HG03575 (cell line): Measurements from ENCODE around the gene TAPBP.
"Not testable (repeated sequence)": the region's sequence is repeated elsewhere in the genome, so short reads cannot be mapped to it uniquely, and the experiment has no call there.

Experiments used
- ATAC-seq: cut with Tn5 transposase; IDR thresholded peaks from one replicate; pipeline ENCODE4 v1.9.1; 2021; ENCODE audit not compliant: unreplicated experiment, insufficient number of reproducible peaks, low FRiP score; ENCODE audit errors: extremely low read depth

The TAPBP gene

GRCh38 chr6:33299237-33299944 lies 14.5 kb downstream of the TAPBP start:
- no peak for ATAC-seq

GRCh38 chr6:33298773-33299236 lies 15.1 kb downstream of the TAPBP start, which contains the start of gene RGL2:
TSS of gene RGL2 (minus strand) at chr6:33298942. CDS start at chr6:33298610, 332 bp downstream.
- ATAC-seq = no peak

GRCh38 chr6:33297956-33298772 lies 15.7 kb downstream of the TAPBP start:
- ATAC-seq = no peak

GRCh38 chr6:33297406-33297955 lies 16.4 kb downstream of the TAPBP start:
- ATAC-seq = no peak

GRCh38 chr6:33296797-33297405 lies 17.0 kb downstream of the TAPBP start:
- ATAC-seq = no peak

- no peak for ATAC-seq
These were observed 18.1 kb downstream of the TAPBP start for GRCh38 chr6:33295621-33296369.

- no peak for ATAC-seq
These were observed 19.6 kb downstream of the TAPBP start for GRCh38 chr6:33294086-33294823.

- no peak for ATAC-seq
These were observed 20.7 kb downstream of the TAPBP start for GRCh38 chr6:33292996-33293682.

GRCh38 chr6:33290459-33290858 lies 23.4 kb downstream of the TAPBP start:
- ATAC-seq = no peak

GRCh38 chr6:33289784-33290315 lies 24.0 kb downstream of the TAPBP start:
- ATAC-seq = no peak

- peak; percentile 57 for ATAC-seq
These were observed 24.7 kb downstream of the TAPBP start, which contains the start of the genes PFDN6 and WDR46 for GRCh38 chr6:33288921-33289783. TSS of gene PFDN6 (plus strand) at chr6:33289601. CDS start at chr6:33289857, 256 bp downstream. TSS of gene WDR46 (minus strand) at chr6:33289239. CDS start at chr6:33289170, 69 bp downstream.

- no peak for ATAC-seq
These were observed 25.5 kb downstream of the TAPBP start for GRCh38 chr6:33288141-33288920.

GRCh38 chr6:33286946-33287914 lies 26.6 kb downstream of the TAPBP start:
- no peak for ATAC-seq

- not testable (repeated sequence) for ATAC-seq
These were observed 28.7 kb downstream of the TAPBP start for GRCh38 chr6:33285214-33285613.

GRCh38 chr6:33280539-33280938 lies 33.3 kb downstream of the TAPBP start:
- no peak for ATAC-seq
